Gastroesophageal sphincter (tissue), 3 donors: ENCODE results near the gene TRAPPC5.

Source experiments
- EP300 ChIP-seq: sonication (generic); formaldehyde crosslinking; IDR thresholded peaks from one replicate; pipeline ENCODE4 v1.6.1; 2017; ENCODE audit warnings: antibody characterized with exemption, mild to moderate bottlenecking
- POLR2A ChIP-seq, 2 donors: fragments of 450-650 bp; IDR thresholded peaks; one replicate each; pipeline ENCODE4 v1.6.1; 2017; ENCODE audit warnings: antibody characterized with exemption in 2 of 2, mild to moderate bottlenecking in 2 of 2, moderate library complexity in 1 of 2
- TF ChIP-seq, protein P1 (sequence below), 4 experiments: fragments of 200-600 bp in 2 of 4; fragments of 450-650 bp in 2 of 4; sonication (generic) in 1 of 4; IDR thresholded peaks; one replicate each; pipeline ENCODE4 v1.5.1; 2017 to 2019; ENCODE audit warnings: antibody characterized with exemption in 4 of 4, mild to moderate bottlenecking in 2 of 4, moderate library complexity in 2 of 4

DNA sequence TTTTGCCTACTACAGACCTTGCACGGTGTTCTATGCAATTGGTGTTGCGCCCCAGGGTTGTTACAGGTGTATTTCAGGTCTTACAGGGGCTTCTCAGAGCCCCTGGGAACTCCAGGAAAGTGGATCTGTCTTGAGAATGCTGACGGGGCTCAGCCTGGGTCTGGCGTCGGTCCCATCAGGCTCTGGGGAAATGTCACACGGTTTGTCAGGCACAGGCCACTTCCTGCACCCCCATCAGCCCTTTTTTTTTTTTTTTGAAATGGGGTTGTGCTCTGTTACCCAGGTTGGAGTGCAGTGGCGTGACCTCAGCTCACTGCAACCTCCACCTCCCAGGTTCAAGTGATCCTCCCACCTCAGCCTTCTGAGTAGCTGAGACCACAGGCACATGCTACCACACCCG, 38.0 kb downstream of the TRAPPC5 start:
- TF ChIP-seq, protein P1, sequence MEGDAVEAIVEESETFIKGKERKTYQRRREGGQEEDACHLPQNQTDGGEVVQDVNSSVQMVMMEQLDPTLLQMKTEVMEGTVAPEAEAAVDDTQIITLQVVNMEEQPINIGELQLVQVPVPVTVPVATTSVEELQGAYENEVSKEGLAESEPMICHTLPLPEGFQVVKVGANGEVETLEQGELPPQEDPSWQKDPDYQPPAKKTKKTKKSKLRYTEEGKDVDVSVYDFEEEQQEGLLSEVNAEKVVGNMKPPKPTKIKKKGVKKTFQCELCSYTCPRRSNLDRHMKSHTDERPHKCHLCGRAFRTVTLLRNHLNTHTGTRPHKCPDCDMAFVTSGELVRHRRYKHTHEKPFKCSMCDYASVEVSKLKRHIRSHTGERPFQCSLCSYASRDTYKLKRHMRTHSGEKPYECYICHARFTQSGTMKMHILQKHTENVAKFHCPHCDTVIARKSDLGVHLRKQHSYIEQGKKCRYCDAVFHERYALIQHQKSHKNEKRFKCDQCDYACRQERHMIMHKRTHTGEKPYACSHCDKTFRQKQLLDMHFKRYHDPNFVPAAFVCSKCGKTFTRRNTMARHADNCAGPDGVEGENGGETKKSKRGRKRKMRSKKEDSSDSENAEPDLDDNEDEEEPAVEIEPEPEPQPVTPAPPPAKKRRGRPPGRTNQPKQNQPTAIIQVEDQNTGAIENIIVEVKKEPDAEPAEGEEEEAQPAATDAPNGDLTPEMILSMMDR (IDR thresholded peaks at IDR 0.05), result no peak
- no peak for TF ChIP-seq EP300
- TF ChIP-seq POLR2A (IDR thresholded peaks at IDR 0.05), result no peak
